Type B pancreatic cell (in vitro differentiated cells): ENCODE results near the gene KRTAP10-4. TPM values are rescaled to one million over a fixed set of nuclear protein-coding genes. Genes with fewer than 3 reads are reported as not detected.

Source experiments
- DNase-seq: peaks from one replicate; pipeline ENCODE4 v3.0.0; 2021; ENCODE audit warnings: mixed read lengths; ENCODE audit not compliant: unreplicated experiment; ENCODE audit errors: extremely low spot score
- H3K27ac Mint-ChIP-seq: 2 replicates; pipeline ENCODE4 v1.8.0; 2021; ENCODE audit warnings: mild to moderate bottlenecking, mixed read lengths
- H3K27me3 Mint-ChIP-seq: 2 replicates; pipeline ENCODE4 v1.8.0; 2021; ENCODE audit warnings: mixed read lengths
- H3K36me3 Mint-ChIP-seq: 2 replicates; pipeline ENCODE4 v1.8.0; 2021; ENCODE audit warnings: mixed read lengths
- H3K4me1 Mint-ChIP-seq: one replicate; pipeline ENCODE4 v1.8.0; 2021; ENCODE audit warnings: mixed read lengths; ENCODE audit not compliant: unreplicated experiment
- H3K4me3 Mint-ChIP-seq: 2 replicates; pipeline ENCODE4 v1.8.0; 2021; ENCODE audit warnings: mild to moderate bottlenecking, mixed read lengths
- H3K9me3 Mint-ChIP-seq: 2 replicates; pipeline ENCODE4 v1.8.0; 2021; ENCODE audit warnings: mixed read lengths
- total RNA-seq: library from RNA; stranded (reverse); gene quantifications from 2 replicates; pipeline ENCODE4 v1.2.1, GENCODE V29; 2021; ENCODE audit warnings: low replicate concordance
- TF ChIP-seq, protein P1 (sequence below): fragments of 200-600 bp; sonication (generic); conservative IDR thresholded peaks from 2 replicates; pipeline ENCODE4 v1.5.0; 2021; ENCODE audit warnings: antibody characterized with exemption, mild to moderate bottlenecking

Gene KRTAP10-4
- total RNA-seq, 1 donor from 2014 or later = not detected

DNA sequence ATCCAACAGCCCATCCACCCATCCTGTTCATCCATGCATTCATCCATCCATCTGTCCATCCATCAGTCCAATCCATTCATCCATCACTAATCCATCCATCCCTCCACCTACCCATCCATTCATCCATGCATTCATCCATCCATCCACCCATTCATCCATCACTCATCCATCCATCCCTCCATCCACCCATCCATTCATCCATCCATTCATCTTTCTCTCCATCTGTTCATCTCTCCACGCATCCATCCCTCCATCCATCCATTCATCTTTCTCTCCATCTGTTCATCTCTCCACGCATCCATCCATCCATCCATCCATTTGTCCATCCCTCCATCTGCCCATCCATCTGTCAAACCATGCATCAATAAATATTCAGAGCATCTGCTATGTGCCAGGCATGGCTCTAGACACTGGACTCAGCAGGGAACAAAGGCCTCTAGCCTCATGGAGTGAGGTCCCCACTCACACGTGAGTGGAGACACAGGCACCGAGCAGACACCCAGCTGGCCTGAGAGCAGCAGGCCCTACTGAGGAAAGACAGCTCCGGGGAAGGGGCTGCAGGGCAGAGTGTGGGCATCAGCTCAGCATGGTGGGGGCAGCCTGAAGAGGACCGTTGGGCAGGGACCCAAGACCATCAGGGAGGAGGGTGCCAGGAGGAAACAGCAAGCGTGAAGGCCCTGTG lies 43.2 kb upstream of the KRTAP10-4 start:
- Mint-ChIP-seq H3K4me1 (no peaks in the 10 kb centered on the region), H3K27me3 (no peaks in the 10 kb centered on the region), H3K27ac (no peak overlapping the region), H3K9me3 (no peaks in the 10 kb centered on the region), H3K36me3 (no peaks in the 10 kb centered on the region), H3K4me3 (no peak overlapping the region)
- TF ChIP-seq, protein P1, sequence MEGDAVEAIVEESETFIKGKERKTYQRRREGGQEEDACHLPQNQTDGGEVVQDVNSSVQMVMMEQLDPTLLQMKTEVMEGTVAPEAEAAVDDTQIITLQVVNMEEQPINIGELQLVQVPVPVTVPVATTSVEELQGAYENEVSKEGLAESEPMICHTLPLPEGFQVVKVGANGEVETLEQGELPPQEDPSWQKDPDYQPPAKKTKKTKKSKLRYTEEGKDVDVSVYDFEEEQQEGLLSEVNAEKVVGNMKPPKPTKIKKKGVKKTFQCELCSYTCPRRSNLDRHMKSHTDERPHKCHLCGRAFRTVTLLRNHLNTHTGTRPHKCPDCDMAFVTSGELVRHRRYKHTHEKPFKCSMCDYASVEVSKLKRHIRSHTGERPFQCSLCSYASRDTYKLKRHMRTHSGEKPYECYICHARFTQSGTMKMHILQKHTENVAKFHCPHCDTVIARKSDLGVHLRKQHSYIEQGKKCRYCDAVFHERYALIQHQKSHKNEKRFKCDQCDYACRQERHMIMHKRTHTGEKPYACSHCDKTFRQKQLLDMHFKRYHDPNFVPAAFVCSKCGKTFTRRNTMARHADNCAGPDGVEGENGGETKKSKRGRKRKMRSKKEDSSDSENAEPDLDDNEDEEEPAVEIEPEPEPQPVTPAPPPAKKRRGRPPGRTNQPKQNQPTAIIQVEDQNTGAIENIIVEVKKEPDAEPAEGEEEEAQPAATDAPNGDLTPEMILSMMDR = no peak
- peak; percentile 60 for DNase-seq

DNA sequence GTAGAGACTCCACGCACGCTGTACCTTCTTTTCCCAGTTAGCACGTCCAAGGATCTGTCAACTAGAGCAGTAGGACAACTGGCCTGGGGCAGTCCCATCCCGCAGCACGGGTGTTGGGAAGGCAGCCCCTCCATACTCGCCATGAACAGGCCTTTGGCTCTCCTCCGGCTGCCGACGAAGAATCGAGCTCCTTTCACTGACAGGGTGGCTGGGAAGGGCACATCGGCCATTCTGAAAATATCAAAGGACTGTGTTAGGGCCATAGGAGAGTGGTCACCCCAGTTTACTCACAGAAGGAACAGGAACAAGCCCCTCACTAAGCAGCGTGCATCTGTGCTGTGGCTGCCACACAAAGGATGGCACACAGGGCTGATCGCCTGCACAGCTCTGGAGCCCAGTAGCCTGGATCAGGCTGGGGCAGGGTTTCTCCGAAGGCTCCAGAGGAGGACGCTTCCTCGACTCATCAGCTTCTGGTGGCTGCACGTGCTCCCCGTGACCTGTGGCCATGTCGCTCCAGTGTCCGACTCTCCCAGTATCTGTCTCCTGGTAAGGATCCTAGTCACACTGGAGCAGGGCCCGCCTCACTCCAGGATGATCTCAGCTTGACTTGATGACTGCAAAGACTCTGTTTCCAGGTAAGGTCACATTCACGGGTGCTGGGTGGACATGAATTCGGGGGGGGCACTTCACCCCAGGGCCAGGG lies 42.5 kb upstream of the KRTAP10-4 start:
- Mint-ChIP-seq H3K27me3 (no peaks in the 10 kb centered on the region), H3K9me3 (no peaks in the 10 kb centered on the region)
- DNase-seq = peak; percentile 65

DNA sequence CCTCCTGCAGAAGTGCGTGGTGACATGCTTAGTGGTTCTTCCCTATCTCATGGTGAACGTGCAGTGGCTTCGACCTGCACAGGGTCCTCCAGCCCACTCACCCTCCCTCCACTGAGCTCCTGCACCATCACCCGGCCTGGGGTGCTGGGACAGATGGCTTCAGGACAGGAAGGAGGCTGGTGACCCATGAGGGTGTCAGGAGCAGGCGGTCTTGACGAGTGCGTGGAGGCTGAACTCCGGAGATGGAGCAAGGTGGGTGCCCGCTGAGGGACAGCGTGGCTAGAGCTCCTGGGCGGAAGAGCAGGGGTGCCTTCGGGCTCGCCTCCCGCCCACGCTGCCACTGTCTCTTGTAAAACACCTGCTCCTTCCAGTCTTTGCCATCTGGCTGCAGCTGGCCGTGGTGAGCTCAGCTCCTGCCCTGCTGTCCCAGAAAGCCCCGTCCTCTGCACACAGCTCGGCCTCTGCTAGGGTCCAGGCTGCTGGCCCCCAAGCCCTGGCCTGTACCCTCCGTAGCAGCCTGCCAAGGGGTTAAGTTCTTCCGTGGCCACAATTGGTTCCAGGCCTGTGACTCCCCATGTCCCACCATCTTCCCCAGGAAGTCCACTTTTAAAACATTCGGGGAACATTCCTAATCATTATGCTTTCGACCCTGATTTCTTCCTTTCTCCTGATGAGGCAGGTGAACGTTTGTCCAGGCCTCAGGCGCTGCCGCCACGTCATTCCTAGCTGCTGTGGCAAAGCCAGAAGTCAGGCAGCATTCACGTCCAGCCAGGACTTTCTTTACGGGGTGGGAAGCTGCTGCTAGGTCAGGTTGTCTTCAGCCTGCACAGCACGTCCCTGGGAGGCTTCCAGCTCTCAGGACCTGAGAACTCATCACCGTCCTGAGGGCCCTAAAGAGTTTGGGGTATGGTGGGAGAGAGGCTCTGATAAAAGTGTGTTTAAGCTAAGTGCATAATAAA lies 41.6 kb upstream of the KRTAP10-4 start:
- Mint-ChIP-seq H3K4me3 (no peak overlapping the region), H3K36me3 (no peaks in the 10 kb centered on the region), H3K27ac (no peak overlapping the region), H3K4me1 (no peaks in the 10 kb centered on the region), H3K9me3 (no peaks in the 10 kb centered on the region), H3K27me3 (no peaks in the 10 kb centered on the region)
- peak; percentile 42 for DNase-seq
- TF ChIP-seq, protein P1 = no peak

More for the DNA sequence above, 42.5 kb upstream of the KRTAP10-4 start:
- Mint-ChIP-seq H3K27ac (no peak overlapping the region), H3K4me3 (no peak overlapping the region), H3K4me1 (no peaks in the 10 kb centered on the region), H3K36me3 (no peaks in the 10 kb centered on the region)
- TF ChIP-seq, protein P1 = no peak

DNA sequence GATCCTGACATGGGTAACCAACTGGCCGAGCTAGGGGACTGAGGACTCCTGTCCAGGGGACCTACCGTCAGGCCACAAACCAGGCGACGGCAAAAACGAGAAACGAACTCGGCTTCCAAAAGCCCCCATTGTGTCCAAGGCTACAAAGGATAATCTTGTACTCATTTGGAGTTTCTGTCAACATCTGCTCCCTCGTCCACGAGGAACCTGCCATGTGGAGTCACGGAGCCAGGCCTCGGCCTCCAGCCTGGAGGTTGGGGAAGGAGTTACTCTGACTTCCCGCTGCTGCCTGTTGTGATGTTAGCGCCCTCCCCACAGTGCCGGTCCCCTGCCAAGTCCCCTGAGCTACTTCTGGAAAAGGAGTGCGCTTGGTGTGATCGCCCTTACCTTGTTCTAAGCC lies 40.8 kb upstream of the KRTAP10-4 start:
- Mint-ChIP-seq H3K36me3 (no peaks in the 10 kb centered on the region), H3K9me3 (no peaks in the 10 kb centered on the region), H3K4me1 (no peaks in the 10 kb centered on the region), H3K27ac (no peak overlapping the region), H3K4me3 (no peak overlapping the region), H3K27me3 (no peaks in the 10 kb centered on the region)
- TF ChIP-seq, protein P1 = no peak
- peak; percentile 56 for DNase-seq

DNA sequence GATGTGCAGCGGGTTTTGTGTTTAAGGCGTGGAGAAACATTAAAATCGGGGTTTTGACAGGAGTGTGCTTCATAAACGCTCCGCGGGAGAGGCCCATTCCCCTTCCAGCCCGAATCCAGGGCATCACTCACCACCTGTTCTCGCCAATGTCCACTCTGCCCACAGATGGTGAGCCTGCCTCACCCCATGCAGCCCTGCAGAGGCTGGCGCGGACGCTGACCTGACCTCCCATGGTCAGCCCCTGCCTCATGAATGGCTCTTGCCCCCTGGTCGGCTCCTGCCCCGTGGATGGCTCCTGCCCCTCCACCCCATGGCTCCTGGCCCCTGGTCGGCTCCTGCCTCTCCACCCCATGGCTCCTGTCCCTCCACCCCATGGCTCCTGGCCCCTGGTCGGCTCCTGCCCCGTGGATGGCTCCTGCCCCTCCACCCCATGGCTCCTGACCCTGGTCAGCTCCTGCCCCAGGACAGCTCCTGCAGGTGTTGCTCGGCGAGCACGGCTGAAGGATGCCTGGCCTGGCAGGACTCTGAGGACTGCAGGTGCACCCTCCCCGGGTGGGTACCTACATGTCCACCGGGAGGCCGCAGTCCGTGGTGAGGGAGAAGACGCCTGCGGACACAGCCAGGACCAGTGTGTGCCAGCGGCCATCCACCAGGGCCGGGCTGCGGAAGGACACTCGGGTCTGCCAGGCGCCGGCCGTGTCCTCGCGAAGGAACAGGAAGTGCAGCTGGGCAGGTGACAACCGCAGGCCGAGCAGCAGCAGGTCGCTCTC lies 40.2 kb upstream of the KRTAP10-4 start:
- Mint-ChIP-seq H3K4me3 (no peak overlapping the region), H3K9me3 (no peaks in the 10 kb centered on the region), H3K27me3 (no peaks in the 10 kb centered on the region), H3K27ac (no peak overlapping the region), H3K4me1 (no peaks in the 10 kb centered on the region), H3K36me3 (no peaks in the 10 kb centered on the region)
- DNase-seq = peak; percentile 68
- TF ChIP-seq, protein P1 = no peak
